ENCODE results near the gene VWA3A.
A peak's percentile ranks its signal among the peaks of the same experiment; 100 is the strongest.

The VWA3A gene

GRCh38 chr16:22189473-22190080 is 97.2 kb downstream of the VWA3A start:
- Histone ChIP-seq H3K27me3 (replicated peaks; ENCODE audit: control insufficient read depth, insufficient read depth, low read length) (no peaks in the 10 kb centered on the region), H3K36me3 (ENCODE audit: control insufficient read depth, insufficient read depth, low read length) (no peaks in the 10 kb centered on the region), H3K4me3 (replicated peaks; ENCODE audit: low read depth, low read length) (peak overlapping the region; percentile 76)
- no peak for DNase-seq (ENCODE audit: extremely low read depth, insufficient read length)
- TF ChIP-seq CTCF (IDR thresholded peaks at IDR 0.05; ENCODE audit: insufficient read depth, low read length, poor library complexity, severe bottlenecking) = no peak

- peak overlapping the region; percentile 76 for H3K4me3 ChIP-seq (replicated peaks; ENCODE audit: low read depth, low read length)
- DNase-seq (ENCODE audit: extremely low read depth, insufficient read length) = peak; percentile 96
- TF ChIP-seq CTCF (IDR thresholded peaks at IDR 0.05; ENCODE audit: insufficient read depth, low read length, poor library complexity, severe bottlenecking) = no peak
- no peaks in the 10 kb centered on the region for H3K36me3 ChIP-seq (ENCODE audit: control insufficient read depth, insufficient read depth, low read length)
- no peaks in the 10 kb centered on the region for H3K27me3 ChIP-seq (replicated peaks; ENCODE audit: control insufficient read depth, insufficient read depth, low read length)
Observed at GRCh38 chr16:22190081-22190775, 97.9 kb downstream of the VWA3A start.

- TF ChIP-seq CTCF (IDR thresholded peaks at IDR 0.05; ENCODE audit: insufficient read depth, low read length, poor library complexity, severe bottlenecking) = no peak
- Histone ChIP-seq H3K27me3 (replicated peaks; ENCODE audit: control insufficient read depth, insufficient read depth, low read length) (no peaks in the 10 kb centered on the region), H3K36me3 (ENCODE audit: control insufficient read depth, insufficient read depth, low read length) (no peaks in the 10 kb centered on the region), H3K4me3 (replicated peaks; ENCODE audit: low read depth, low read length) (peak overlapping the region; percentile 63)
- DNase-seq (ENCODE audit: extremely low read depth, insufficient read length) = peak; percentile 96
Observed at GRCh38 chr16:22190776-22191531, 98.6 kb downstream of the VWA3A start.

GRCh38 chr16:22191532-22192260 is 99.4 kb downstream of the VWA3A start:
- DNase-seq (ENCODE audit: extremely low read depth, insufficient read length) = no peak
- H3K27me3 ChIP-seq (replicated peaks; ENCODE audit: control insufficient read depth, insufficient read depth, low read length) = no peaks in the 10 kb centered on the region
- no peak for TF ChIP-seq CTCF (IDR thresholded peaks at IDR 0.05; ENCODE audit: insufficient read depth, low read length, poor library complexity, severe bottlenecking)
- peak overlapping the region; percentile 63 for H3K4me3 ChIP-seq (replicated peaks; ENCODE audit: low read depth, low read length)
- H3K36me3 ChIP-seq (ENCODE audit: control insufficient read depth, insufficient read depth, low read length) = no peaks in the 10 kb centered on the region

GRCh38 chr16:22192261-22193062 is 100.1 kb downstream of the VWA3A start:
- H3K27me3 ChIP-seq (replicated peaks; ENCODE audit: control insufficient read depth, insufficient read depth, low read length) = no peaks in the 10 kb centered on the region
- H3K36me3 ChIP-seq (ENCODE audit: control insufficient read depth, insufficient read depth, low read length) = no peaks in the 10 kb centered on the region
- TF ChIP-seq CTCF (IDR thresholded peaks at IDR 0.05; ENCODE audit: insufficient read depth, low read length, poor library complexity, severe bottlenecking) = no peak
- peak; percentile 58 for DNase-seq (ENCODE audit: extremely low read depth, insufficient read length)
- no peak overlapping the region for H3K4me3 ChIP-seq (replicated peaks; ENCODE audit: low read depth, low read length)

Measured in GM06990 (cell line).